Lower lobe of right lung (tissue), 2 donors: Measurements from ENCODE around the gene DRC7. TPM values are rescaled to one million over a fixed set of nuclear protein-coding genes. Genes with fewer than 3 reads are reported as not detected.

Source experiments
- ATAC-seq, 2 donors: fragments of 200-7000 bp; cut with Tn5 transposase; one replicate each; pipeline ENCODE4 v1.9.1; 2020 to 2022; ENCODE audit warnings: mild to moderate bottlenecking in 2 of 2, moderate library complexity in 2 of 2
- DNase-seq: peaks from one replicate; pipeline ENCODE4 v3.0.0-alpha.2; 2020
- H3K27ac ChIP-seq: fragments of 200-600 bp; one replicate; pipeline ENCODE4 v1.8.0; 2022
- H3K27me3 ChIP-seq: fragments of 200-600 bp; one replicate; pipeline ENCODE4 v1.8.0; 2022; ENCODE audit warnings: low read depth
- H3K36me3 ChIP-seq: fragments of 200-600 bp; one replicate; pipeline ENCODE4 v1.8.0; 2022; ENCODE audit warnings: mild to moderate bottlenecking
- H3K4me1 ChIP-seq: fragments of 200-600 bp; one replicate; pipeline ENCODE4 v1.8.0; 2022
- H3K4me3 ChIP-seq: fragments of 200-600 bp; one replicate; pipeline ENCODE4 v1.8.0; 2022; ENCODE audit warnings: mild to moderate bottlenecking
- H3K9me3 ChIP-seq: fragments of 200-600 bp; one replicate; pipeline ENCODE4 v1.8.0; 2022
- CTCF ChIP-seq: fragments of 200-600 bp; IDR thresholded peaks from one replicate; pipeline ENCODE4 v1.8.0; 2022; ENCODE audit warnings: antibody characterized with exemption, mild to moderate bottlenecking
- intact Hi-C: fragments of 100-400 bp; cut with DNase I; formaldehyde crosslinking; loops from one replicate; pipeline ENCODE4 v1.11.0; 2022
- total RNA-seq: library from RNA; stranded (reverse); fragmentation: NEBNext Ultra II Directional; extraction: Animal tissue kit (Norgen Biotek cat#: 25700); gene quantifications from one replicate; pipeline ENCODE4 v1.2.1, GENCODE V29; 2021
- donor health status: DM: no; HTN: yes; CAD: no; lungs with severe emphysema.

The DRC7 gene
- total RNA-seq, 1 donor from 2014 or later: 4.3 TPM

- TF ChIP-seq CTCF: no peak
- H3K27ac ChIP-seq: no peak overlapping the region
- ATAC-seq (peak; percentile 5 to 37), DNase-seq (no peak)
- H3K4me3 ChIP-seq: no peak overlapping the region
- H3K27me3 ChIP-seq: no peaks in the 10 kb centered on the region
- no peaks in the 10 kb centered on the region for H3K36me3 ChIP-seq
- intact Hi-C loops: no loop called here
- H3K9me3 ChIP-seq: no peaks in the 10 kb centered on the region
- H3K4me1 ChIP-seq: no peaks in the 10 kb centered on the region
Observed at GRCh38 chr16:57689762-57690558, 4.6 kb upstream of the DRC7 start.

- intact Hi-C loops: no loop called here
- ATAC-seq (no peak), DNase-seq (no peak)
- no peak for TF ChIP-seq CTCF
- Histone ChIP-seq H3K27ac (no peak overlapping the region), H3K4me1 (no peaks in the 10 kb centered on the region), H3K36me3 (no peaks in the 10 kb centered on the region), H3K9me3 (no peaks in the 10 kb centered on the region), H3K4me3 (no peak overlapping the region), H3K27me3 (no peaks in the 10 kb centered on the region)
Observed at GRCh38 chr16:57690782-57691471, 3.7 kb upstream of the DRC7 start.

DNA sequence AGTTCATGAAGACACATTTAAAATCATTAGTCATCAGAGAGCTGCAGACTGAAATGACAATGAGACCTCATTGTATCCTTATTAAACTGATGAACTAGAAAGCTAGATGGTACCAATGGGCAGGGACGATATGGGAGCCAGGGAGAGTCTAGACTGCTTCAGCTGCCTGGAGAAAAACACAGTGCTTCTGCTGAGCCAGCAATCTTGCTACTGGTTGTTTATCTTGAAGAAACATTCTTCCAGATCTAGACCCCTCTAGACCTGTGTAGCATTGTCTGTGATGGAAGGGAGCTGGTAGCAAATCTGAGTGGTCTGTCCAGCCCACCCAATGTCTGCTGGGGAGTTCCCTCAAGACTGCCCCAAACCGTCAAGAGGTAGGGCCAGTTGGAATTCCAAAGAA is 2.0 kb upstream of the DRC7 start:
- Histone ChIP-seq H3K9me3 (no peaks in the 10 kb centered on the region), H3K4me1 (no peaks in the 10 kb centered on the region), H3K27ac (no peak overlapping the region), H3K4me3 (no peak overlapping the region), H3K27me3 (no peaks in the 10 kb centered on the region), H3K36me3 (no peaks in the 10 kb centered on the region)
- ATAC-seq: no peak
- TF ChIP-seq CTCF: no peak
- no peak for DNase-seq
- intact Hi-C loops: no loop called here

GRCh38 chr16:57693550-57693949 is 1.1 kb upstream of the DRC7 start:
- no peak overlapping the region for H3K4me3 ChIP-seq
- no peaks in the 10 kb centered on the region for H3K27me3 ChIP-seq
- ATAC-seq (no peak), DNase-seq (no peak)
- intact Hi-C loops: no loop called here
- no peak for TF ChIP-seq CTCF
- H3K36me3 ChIP-seq: no peaks in the 10 kb centered on the region
- H3K4me1 ChIP-seq: no peaks in the 10 kb centered on the region
- H3K27ac ChIP-seq: no peak overlapping the region
- no peaks in the 10 kb centered on the region for H3K9me3 ChIP-seq

DNA sequence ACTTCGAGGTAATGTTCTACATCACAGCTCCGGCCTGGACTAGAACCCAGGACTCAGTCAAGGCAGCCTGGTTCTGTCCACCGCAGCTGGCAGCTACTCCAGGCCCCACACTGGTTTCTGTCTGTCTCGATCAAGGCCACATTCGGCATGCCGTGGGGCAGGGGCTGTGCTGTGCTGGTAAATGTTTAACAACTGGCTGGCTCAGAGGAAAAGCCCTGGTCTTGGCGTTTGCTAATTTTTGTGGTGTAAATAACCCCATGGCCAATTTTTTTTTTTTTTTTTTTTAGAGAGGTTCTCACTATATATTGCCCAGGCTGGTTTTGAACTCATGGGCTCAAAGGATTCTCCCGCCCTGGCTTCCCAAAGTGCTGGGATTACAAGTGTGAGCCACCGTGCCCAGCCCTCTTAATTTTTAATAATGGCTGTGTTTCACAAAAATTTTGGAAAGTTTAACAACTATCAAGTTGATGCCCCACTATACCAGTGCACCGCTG is 328 bp upstream of the DRC7 start:
- no peaks in the 10 kb centered on the region for H3K4me1 ChIP-seq
- DNase-seq (no peak), ATAC-seq (no peak)
- no peaks in the 10 kb centered on the region for H3K9me3 ChIP-seq
- TF ChIP-seq CTCF: no peak
- H3K27me3 ChIP-seq: no peaks in the 10 kb centered on the region
- no peak overlapping the region for H3K27ac ChIP-seq
- H3K4me3 ChIP-seq: peak overlapping the region; percentile 24
- intact Hi-C loops: no loop called here
- no peaks in the 10 kb centered on the region for H3K36me3 ChIP-seq
